SHP77 treated with DMSO at 0.1 percent for 48 hours (cell line): ENCODE data around the gene LYG1.

Experiments used
- DNase-seq: peaks from one replicate; lab custom pipeline; 2025; lab: John Stamatoyannopoulos, UW

Gene LYG1

DNA sequence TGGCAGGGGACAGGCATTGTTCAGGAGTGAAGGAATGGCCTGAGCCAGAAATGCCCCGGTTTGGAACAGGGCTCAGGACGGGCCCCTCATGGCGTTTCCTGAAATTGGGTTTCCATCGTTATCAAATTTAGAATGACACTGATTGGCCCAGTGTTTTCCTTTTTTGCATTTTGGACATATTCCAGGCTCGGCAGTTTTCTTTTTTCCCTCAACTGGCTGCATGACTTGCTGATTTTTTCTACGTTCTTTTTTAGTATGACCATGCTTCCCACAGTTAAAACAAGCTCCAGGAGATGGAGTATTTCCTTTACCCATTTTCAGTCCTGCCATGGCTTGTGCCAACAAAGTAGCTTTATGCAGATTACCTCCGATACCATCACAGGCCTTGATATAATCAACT is 25.1 kb downstream of the LYG1 start:
- DNase-seq, result no peak

DNA sequence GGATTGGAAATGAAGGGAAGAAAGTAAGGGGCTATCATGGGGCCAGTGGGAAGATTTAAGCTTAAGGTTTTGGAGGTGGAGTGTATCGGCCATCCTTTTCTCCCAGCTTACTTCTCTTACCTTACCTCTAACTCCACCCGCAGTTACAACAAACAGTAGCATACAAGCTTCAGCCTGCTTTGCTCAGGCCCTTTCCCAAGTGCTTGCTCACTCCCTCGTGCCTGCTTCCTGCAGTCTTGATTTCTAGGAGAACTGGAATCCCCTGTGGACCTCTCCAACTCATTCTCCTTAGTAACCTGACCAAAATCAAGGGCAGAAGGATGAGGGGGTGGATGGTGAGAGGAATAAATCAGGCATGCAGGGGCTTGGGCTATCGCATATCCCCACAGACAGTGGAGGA is 39.8 kb downstream of the LYG1 start:
- no peak for DNase-seq

DNA sequence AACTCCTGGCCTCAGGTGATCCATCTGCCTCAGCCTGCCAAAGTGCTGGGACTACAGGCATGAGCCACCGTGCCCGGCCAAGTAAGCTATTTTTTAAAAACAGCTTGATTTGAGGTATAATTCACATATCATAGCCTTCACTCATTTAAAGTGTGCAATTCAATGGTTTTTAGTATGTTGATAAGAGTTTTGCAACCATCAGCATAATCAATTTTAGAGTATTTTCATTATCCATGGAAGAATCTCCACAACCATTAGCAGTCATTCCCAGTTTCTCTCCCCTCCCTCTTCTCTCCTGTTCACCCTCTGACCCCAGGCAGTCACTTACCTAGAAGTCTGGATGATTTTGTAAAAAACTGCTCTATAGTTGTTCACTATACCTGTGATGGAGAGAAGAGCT is 40.8 kb downstream of the LYG1 start:
- no peak for DNase-seq

DNA sequence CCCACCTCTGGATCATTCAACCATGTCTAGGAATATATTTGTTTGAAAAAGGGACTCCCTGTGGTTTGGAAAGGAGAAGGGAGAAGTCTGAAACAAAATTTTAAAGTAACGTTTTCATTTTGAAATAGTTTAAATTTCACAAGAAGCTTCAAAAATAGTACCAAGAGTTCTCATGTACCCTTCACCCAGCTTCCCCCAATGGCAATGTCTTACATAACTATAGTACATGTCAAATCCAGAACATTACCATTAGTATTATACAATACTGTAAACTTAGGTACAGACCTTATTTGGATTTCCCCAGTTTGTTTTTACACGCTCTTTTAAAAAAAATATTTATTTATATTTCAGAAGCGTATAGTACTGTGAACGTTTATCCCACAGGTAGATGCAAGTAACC is 41.5 kb downstream of the LYG1 start:
- no peak for DNase-seq

DNA sequence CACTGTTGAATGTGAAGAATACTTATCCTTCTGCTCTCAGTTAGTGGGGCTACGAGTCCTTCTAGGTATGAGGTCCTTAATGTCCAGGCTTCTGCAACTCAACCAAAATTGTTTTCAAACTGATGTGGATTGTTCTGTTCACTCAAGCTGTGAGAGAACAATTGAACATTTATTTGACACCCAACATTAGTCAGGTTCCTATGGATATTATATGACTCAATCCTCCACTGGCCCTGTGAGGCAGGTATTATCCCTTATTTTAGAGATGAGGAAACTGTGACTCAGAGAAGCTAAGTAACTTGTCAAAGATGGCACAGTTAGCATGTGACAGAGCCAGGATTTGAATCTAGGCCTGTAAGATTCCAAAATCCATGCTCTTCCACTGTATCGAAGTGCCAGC is 44.3 kb downstream of the LYG1 start:
- no peak for DNase-seq

DNA sequence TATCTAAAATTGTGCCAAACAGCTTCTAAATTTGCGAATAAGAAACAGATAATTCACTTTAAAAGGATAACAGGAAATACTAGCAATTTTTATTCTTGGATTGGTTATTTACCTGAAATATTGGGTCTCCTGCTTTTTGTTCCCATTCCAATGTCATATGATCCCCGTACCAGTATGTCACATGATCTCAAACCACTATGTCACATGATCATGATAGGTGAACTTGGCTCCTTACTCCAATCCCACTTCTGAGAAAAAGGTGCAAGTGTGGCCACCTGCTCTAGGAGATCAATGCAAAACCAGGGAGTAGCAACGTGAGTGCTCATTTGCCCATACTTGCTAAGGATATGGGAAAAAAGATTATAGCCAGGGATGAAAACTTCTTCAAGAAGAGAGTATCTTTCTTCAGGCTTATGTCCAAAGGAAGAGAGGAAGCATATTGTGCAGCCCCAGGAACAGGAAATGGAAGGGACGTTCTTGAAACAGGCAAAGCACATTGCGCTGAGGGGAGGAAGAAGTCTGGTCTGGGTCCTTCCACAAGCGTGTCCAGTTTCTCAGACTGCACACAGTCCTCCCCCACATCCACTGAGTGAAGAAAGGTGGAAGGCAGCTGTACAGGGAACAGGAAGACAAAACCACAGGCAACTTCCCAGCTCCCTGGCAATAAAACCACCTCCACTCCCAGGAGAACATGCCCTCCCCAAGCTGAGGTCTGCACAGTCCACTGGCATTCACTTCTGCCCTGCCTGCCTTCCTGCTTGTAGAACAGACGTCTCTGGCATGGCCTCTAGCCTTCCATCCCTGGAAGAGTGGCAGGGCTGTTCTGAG is 45.3 kb downstream of the LYG1 start, which contains the start of gene LYG2:
LYG2 (minus strand) TSS at position 176 of the 828 bp plus-strand sequence. CDS start 1,406 bp downstream, outside the sequence.
- DNase-seq, result no peak

DNA sequence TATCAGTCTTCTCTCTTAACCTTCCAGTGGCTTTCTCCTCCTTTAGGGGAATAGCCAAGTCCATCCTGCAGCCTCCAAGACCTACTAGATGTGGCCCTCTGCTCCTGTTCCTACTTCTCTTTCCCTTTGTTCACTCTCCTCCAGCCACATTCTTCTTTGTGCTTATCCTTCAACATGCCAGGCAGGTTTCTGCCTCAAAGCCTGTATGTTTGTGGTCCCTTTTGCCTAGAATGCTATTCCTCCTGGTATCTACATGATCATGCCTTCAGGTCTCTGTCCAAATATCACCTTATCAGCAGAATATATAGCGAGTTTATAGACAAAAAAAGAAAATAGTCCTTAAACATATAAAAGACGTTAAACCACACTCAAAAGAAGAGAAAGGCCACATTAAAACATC is 51.0 kb downstream of the LYG1 start:
- DNase-seq, result no peak

DNA sequence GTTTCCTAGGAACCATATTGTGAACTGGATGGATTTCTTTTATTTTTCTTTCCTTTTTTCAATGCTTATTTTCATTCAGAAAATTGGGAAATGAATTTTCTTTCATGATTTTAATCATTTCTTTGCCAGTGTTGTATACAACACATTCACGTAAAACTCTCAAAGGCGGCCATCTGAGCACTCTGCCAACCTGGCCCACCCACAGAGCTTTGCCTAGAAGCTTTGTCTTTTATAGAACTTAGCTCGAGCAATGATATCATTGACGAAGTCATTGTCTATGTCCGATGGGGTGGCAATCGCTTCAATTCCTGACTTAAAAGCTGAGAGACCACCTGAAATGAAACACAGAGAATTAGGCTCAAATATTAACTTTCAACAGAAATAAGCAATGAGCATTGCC is 58.8 kb downstream of the LYG1 start:
- DNase-seq, result no peak

DNA sequence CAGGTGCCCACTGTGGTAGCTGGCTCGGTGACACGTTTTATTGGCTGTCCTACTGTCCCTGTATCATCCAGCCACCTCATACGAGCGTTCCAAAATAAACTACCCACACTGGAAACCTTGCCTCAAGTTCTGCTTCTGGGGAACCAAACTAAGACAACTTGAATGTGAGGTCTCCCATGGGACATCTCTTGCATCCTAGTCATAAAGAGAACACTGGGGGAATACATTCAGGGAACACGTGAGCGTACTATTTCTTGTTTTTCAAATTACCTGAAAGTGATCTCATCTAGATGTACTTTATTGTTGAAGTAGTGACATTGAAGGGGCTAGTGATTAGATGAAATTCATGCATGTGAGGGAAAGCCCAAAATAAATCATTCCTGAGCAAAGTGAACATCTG is 60.6 kb downstream of the LYG1 start:
- no peak for DNase-seq

DNA sequence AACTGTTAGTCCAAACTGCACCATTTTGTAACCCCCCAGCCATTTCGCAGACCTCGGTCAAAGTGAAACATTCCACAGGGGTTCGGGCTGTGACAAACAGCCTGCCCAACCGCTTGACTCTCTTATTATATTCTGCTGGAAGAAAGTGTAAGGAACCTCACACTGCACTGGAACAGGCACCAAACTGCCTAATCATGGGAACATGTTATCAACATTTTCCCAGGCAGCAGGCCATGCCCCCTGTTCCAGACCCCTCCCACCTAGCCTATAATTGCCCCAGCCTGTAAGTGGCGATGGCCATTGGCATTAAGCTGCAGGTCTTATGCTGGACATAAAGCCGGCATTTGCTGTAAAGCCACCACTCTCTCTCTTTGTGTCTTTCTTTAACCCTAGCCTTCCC is 62.4 kb downstream of the LYG1 start:
- no peak for DNase-seq
